Activated gamma-delta T cell treated with anti-CD3 and anti-CD28 coated beads, Interleukin-2, amount 50 U/mL, for 16 hours (primary cell): ENCODE results near the gene ATP1B4.

ENCODE experiments used
- DNase-seq: peaks from one replicate; pipeline ENCODE4 v3.0.0-alpha.2; 2020; ENCODE audit warnings: low read depth

The ATP1B4 gene

GRCh38 chrX:120377179-120377578 lies 15.3 kb downstream of the ATP1B4 start:
- no peak for DNase-seq

- no peak for DNase-seq
These were observed 15.8 kb downstream of the ATP1B4 start for GRCh38 chrX:120377715-120378114.

GRCh38 chrX:120378570-120378969 lies 16.7 kb downstream of the ATP1B4 start:
- no peak for DNase-seq

- no peak for DNase-seq
These were observed 18.2 kb downstream of the ATP1B4 start for GRCh38 chrX:120379937-120380681.

- no peak for DNase-seq
These were observed 18.8 kb downstream of the ATP1B4 start for GRCh38 chrX:120380699-120381098.

- no peak for DNase-seq
These were observed 39.4 kb downstream of the ATP1B4 start for GRCh38 chrX:120401301-120401700.

GRCh38 chrX:120402369-120402768 lies 40.5 kb downstream of the ATP1B4 start:
- no peak for DNase-seq

- DNase-seq, result no peak
These were observed 44.7 kb downstream of the ATP1B4 start for GRCh38 chrX:120406638-120407037.

GRCh38 chrX:120408168-120408567 lies 46.3 kb downstream of the ATP1B4 start:
- no peak for DNase-seq

- DNase-seq, result no peak
These were observed 57.6 kb downstream of the ATP1B4 start for GRCh38 chrX:120419463-120419862.

GRCh38 chrX:120426599-120426998 lies 64.7 kb downstream of the ATP1B4 start:
- DNase-seq, result no peak

- DNase-seq, result no peak
These were observed 66.4 kb downstream of the ATP1B4 start for GRCh38 chrX:120428309-120428708.

- DNase-seq, result no peak
These were observed 68.1 kb downstream of the ATP1B4 start for GRCh38 chrX:120429776-120430540.
